SK-N-SH treated with all-trans-retinoic acid at 6 μM for 48 hours (cell line): ENCODE data around the gene MYD88.

Experiments
- ARNTL ChIP-seq: fragments of 450-650 bp; formaldehyde crosslinking; IDR thresholded peaks from 2 replicates; pipeline ENCODE4 v1.5.0; 2020; ENCODE audit warnings: low read depth, mild to moderate bottlenecking, moderate library complexity, borderline replicate concordance
- CSRNP3 ChIP-seq: fragments of 250-450 bp; sonication (Bioruptor Pico); IDR thresholded peaks from 2 replicates; pipeline ENCODE4 v1.5.1; 2021; ENCODE audit warnings: mild to moderate bottlenecking, moderate library complexity
- PATZ1 ChIP-seq: fragments of 250-450 bp; sonication (Bioruptor Pico); IDR thresholded peaks from 2 replicates; pipeline ENCODE4 v1.8.0; 2020; ENCODE audit warnings: mild to moderate bottlenecking, moderate library complexity, borderline replicate concordance
- POU6F1 ChIP-seq: fragments of 250-450 bp; sonication (Bioruptor Pico); IDR thresholded peaks from 2 replicates; pipeline ENCODE4 v1.8.0; 2021; ENCODE audit warnings: low read depth, mild to moderate bottlenecking, moderate library complexity, borderline replicate concordance
- RARB ChIP-seq: fragments of 250-450 bp; sonication (Bioruptor Pico); IDR thresholded peaks from 2 replicates; pipeline ENCODE4 v1.8.0; 2021; ENCODE audit warnings: mild to moderate bottlenecking, moderate library complexity
- SNAI2 ChIP-seq: fragments of 250-450 bp; sonication (Bioruptor Pico); IDR thresholded peaks from 2 replicates; pipeline ENCODE4 v1.5.0; 2020; ENCODE audit warnings: mild to moderate bottlenecking, moderate library complexity
- ZC3H10 ChIP-seq: fragments of 250-450 bp; sonication (Bioruptor Pico); IDR thresholded peaks from 2 replicates; pipeline ENCODE4 v1.5.1; 2021; ENCODE audit warnings: mild to moderate bottlenecking, moderate library complexity
- ZFP3 ChIP-seq: fragments of 250-450 bp; sonication (Bioruptor Pico); IDR thresholded peaks from 2 replicates; pipeline ENCODE4 v1.5.0; 2020; ENCODE audit warnings: mild to moderate bottlenecking, moderate library complexity
- ZFP30 ChIP-seq: fragments of 450-650 bp; formaldehyde crosslinking; IDR thresholded peaks from 2 replicates; pipeline ENCODE4 v1.5.0; 2022; ENCODE audit warnings: mild to moderate bottlenecking, moderate library complexity
- ZNF70 ChIP-seq: fragments of 450-650 bp; formaldehyde crosslinking; IDR thresholded peaks from 2 replicates; pipeline ENCODE4 v1.5.0; 2020; ENCODE audit warnings: mild to moderate bottlenecking, moderate library complexity
- ZNF8 ChIP-seq: fragments of 450-650 bp; formaldehyde crosslinking; IDR thresholded peaks from 2 replicates; pipeline ENCODE4 v1.5.0; 2020; ENCODE audit warnings: mild to moderate bottlenecking, moderate library complexity

- no peak for TF ChIP-seq ARNTL (CRISPR knock-in tag)
- no peak for TF ChIP-seq ZFP3 (CRISPR knock-in tag)
- TF ChIP-seq ZFP30 (CRISPR knock-in tag) = no peak
- no peak for TF ChIP-seq SNAI2 (CRISPR knock-in tag)
- no peak for TF ChIP-seq PATZ1 (CRISPR knock-in tag)
- TF ChIP-seq CSRNP3 (CRISPR knock-in tag) = no peak
- no peak for TF ChIP-seq ZNF8 (CRISPR knock-in tag)
- TF ChIP-seq ZNF70 (CRISPR knock-in tag) = no peak
- TF ChIP-seq ZC3H10 = no peak
- TF ChIP-seq POU6F1 (CRISPR knock-in tag) = no peak
- TF ChIP-seq RARB (CRISPR knock-in tag) = no peak
These were observed 24.8 kb downstream of the MYD88 start for GRCh38 chr3:38163117-38163840.
